ENCODE measurements around the gene CNTN5. TPM values are rescaled to one million over a fixed set of nuclear protein-coding genes. Genes with fewer than 3 reads are reported as not detected.
"Not testable (repeated sequence)": the region's sequence is repeated elsewhere in the genome, so short reads cannot be mapped to it uniquely, and the experiment has no call there.

CNTN5 gene
- total RNA-seq, 1 experiment from 2014 or later, result not detected

- no peak for TF ChIP-seq CTCF (IDR thresholded peaks at IDR 0.05; ENCODE audit: unreplicated experiment)
- H3K27me3 Mint-ChIP-seq (ENCODE audit: insufficient read depth, unreplicated experiment), result peaks cover 100% of the 10 kb centered on the region
- intact Hi-C loops (cut with micrococcal nuclease), result loop anchor here (10.0 kb wide), 1 partner anchor 63 kb away; no protein-coding TSS in a partner anchor
- H3K4me1 Mint-ChIP-seq (ENCODE audit: insufficient read depth, unreplicated experiment), result no peaks in the 10 kb centered on the region
- H3K4me3 Mint-ChIP-seq (ENCODE audit: unreplicated experiment), result no peak overlapping the region
- H3K9me3 Mint-ChIP-seq (ENCODE audit: unreplicated experiment), result no peaks in the 10 kb centered on the region
- no peaks in the 10 kb centered on the region for H3K36me3 Mint-ChIP-seq (ENCODE audit: insufficient read depth, unreplicated experiment)
- BruUV-seq (replicated peaks), result no TSS peak
- H3K27ac Mint-ChIP-seq (ENCODE audit: low read depth, unreplicated experiment), result no peak overlapping the region
- POLR2A ChIA-PET, result no interaction called here
- CTCF ChIA-PET, result interaction anchor here (0.6 kb wide), 1 partner anchor 457 kb away, joined by 3 read pairs; no protein-coding TSS in a partner anchor
- no peak for DNase-seq (ENCODE audit: unreplicated experiment)
These were observed 260.6 kb downstream of the CNTN5 start for GRCh38 chr11:99281331-99281730.

- ChIA-PET POLR2A (interaction anchor here (0.9 kb wide), 1 partner anchor 769 kb away, joined by 3 read pairs; no protein-coding TSS in a partner anchor), CTCF (interaction anchor here (0.7 kb wide), 2 partner anchors 27 to 42 kb away, joined by 3 to 4 read pairs; no protein-coding TSS in a partner anchor)
- H3K36me3 Mint-ChIP-seq (ENCODE audit: insufficient read depth, unreplicated experiment); H3K4me1 Mint-ChIP-seq (ENCODE audit: insufficient read depth, unreplicated experiment); intact Hi-C loops (cut with micrococcal nuclease); H3K27ac Mint-ChIP-seq (ENCODE audit: low read depth, unreplicated experiment); H3K4me3 Mint-ChIP-seq (ENCODE audit: unreplicated experiment); H3K9me3 Mint-ChIP-seq (ENCODE audit: unreplicated experiment); DNase-seq (ENCODE audit: unreplicated experiment); BruUV-seq (replicated peaks); H3K27me3 Mint-ChIP-seq (ENCODE audit: insufficient read depth, unreplicated experiment): not testable (repeated sequence)
These were observed 277.2 kb downstream of the CNTN5 start for GRCh38 chr11:99297925-99298324.

GRCh38 chr11:99307510-99308088, 286.9 kb downstream of the CNTN5 start:
- no peak for DNase-seq (ENCODE audit: unreplicated experiment)
- peaks cover 58% of the 10 kb centered on the region for H3K27me3 Mint-ChIP-seq (ENCODE audit: insufficient read depth, unreplicated experiment)
- intact Hi-C loops (cut with micrococcal nuclease), result no loop called here
- H3K9me3 Mint-ChIP-seq (ENCODE audit: unreplicated experiment), result no peaks in the 10 kb centered on the region
- no peaks in the 10 kb centered on the region for H3K4me1 Mint-ChIP-seq (ENCODE audit: insufficient read depth, unreplicated experiment)
- ChIA-PET CTCF (no interaction called here), POLR2A (no interaction called here)
- no peaks in the 10 kb centered on the region for H3K36me3 Mint-ChIP-seq (ENCODE audit: insufficient read depth, unreplicated experiment)
- no peak for TF ChIP-seq CTCF (IDR thresholded peaks at IDR 0.05; ENCODE audit: unreplicated experiment)
- no TSS peak for BruUV-seq (replicated peaks)
- H3K4me3 Mint-ChIP-seq (ENCODE audit: unreplicated experiment), result no peak overlapping the region
- H3K27ac Mint-ChIP-seq (ENCODE audit: low read depth, unreplicated experiment), result no peak overlapping the region

- no peaks in the 10 kb centered on the region for H3K36me3 Mint-ChIP-seq (ENCODE audit: insufficient read depth, unreplicated experiment)
- no peak overlapping the region for H3K27ac Mint-ChIP-seq (ENCODE audit: low read depth, unreplicated experiment)
- H3K4me3 Mint-ChIP-seq (ENCODE audit: unreplicated experiment), result no peak overlapping the region
- CTCF ChIA-PET, result no interaction called here
- H3K4me1 Mint-ChIP-seq (ENCODE audit: insufficient read depth, unreplicated experiment), result no peaks in the 10 kb centered on the region
- DNase-seq (ENCODE audit: unreplicated experiment), result no peak
- BruUV-seq (replicated peaks), result no TSS peak
- H3K27me3 Mint-ChIP-seq (ENCODE audit: insufficient read depth, unreplicated experiment), result peaks cover 43% of the 10 kb centered on the region
- POLR2A ChIA-PET, result interaction anchor here (0.7 kb wide), 1 partner anchor 25 kb away, joined by 3 read pairs; no protein-coding TSS in a partner anchor
- no peak for TF ChIP-seq CTCF (IDR thresholded peaks at IDR 0.05; ENCODE audit: unreplicated experiment)
- H3K9me3 Mint-ChIP-seq (ENCODE audit: unreplicated experiment), result no peaks in the 10 kb centered on the region
- intact Hi-C loops (cut with micrococcal nuclease), result no loop called here
These were observed 291.1 kb downstream of the CNTN5 start for GRCh38 chr11:99311870-99312269.

All from MCF 10A (cell line).